Activated naive CD8-positive, alpha-beta T cell treated with anti-CD3 and anti-CD28 coated beads, Interleukin-2, amount 10 ng/mL, durations not matched to agents 7 days and 5 days (primary cell): ENCODE results near the gene ABCC8. TPM values are rescaled to one million over a fixed set of nuclear protein-coding genes. Genes with fewer than 3 reads are reported as not detected.

ENCODE experiments used
- ATAC-seq: fragments of 150-1000 bp; cut with Tn5 transposase; one replicate; pipeline ENCODE4 v1.10.0; 2021; ENCODE audit warnings: low read depth, moderate library complexity
- POLR2A ChIA-PET: fragments of 350-600 bp; sonication (Branson Sonifier 250); formaldehyde crosslinking; loops from one replicate; lab custom pipeline; 2021; ENCODE audit warnings: antibody characterized with exemption; lab: Charles Lee
- DNase-seq: peaks from one replicate; pipeline ENCODE4 v3.0.0; 2021
- H3K27ac Mint-ChIP-seq: one replicate; pipeline ENCODE4 v1.8.0; 2022; ENCODE audit warnings: mild to moderate bottlenecking, mixed read lengths
- H3K27me3 Mint-ChIP-seq: one replicate; pipeline ENCODE4 v1.8.0; 2022; ENCODE audit warnings: mild to moderate bottlenecking, moderate library complexity, mixed read lengths
- H3K36me3 Mint-ChIP-seq: one replicate; pipeline ENCODE4 v1.8.0; 2021; ENCODE audit warnings: mild to moderate bottlenecking, mixed read lengths
- H3K4me1 Mint-ChIP-seq: one replicate; pipeline ENCODE4 v1.8.0; 2021; ENCODE audit warnings: mixed read lengths
- H3K4me3 Mint-ChIP-seq: one replicate; pipeline ENCODE4 v1.8.0; 2022; ENCODE audit warnings: mild to moderate bottlenecking, moderate library complexity, mixed read lengths
- H3K9me3 Mint-ChIP-seq: one replicate; pipeline ENCODE4 v1.8.0; 2021; ENCODE audit warnings: mixed read lengths
- total RNA-seq, 2 experiments: library from RNA; stranded (reverse); gene quantifications; one replicate each; pipeline ENCODE4 v1.2.3, GENCODE V29; 2021

ABCC8 gene
- total RNA-seq, 2 experiments from 2014 or later: not detected

- Mint-ChIP-seq H3K4me3 (no peak overlapping the region), H3K9me3 (no peaks in the 10 kb centered on the region), H3K4me1 (no peaks in the 10 kb centered on the region), H3K36me3 (no peaks in the 10 kb centered on the region), H3K27ac (no peak overlapping the region), H3K27me3 (peaks cover 31% of the 10 kb centered on the region)
- POLR2A ChIA-PET: no interaction called here
- DNase-seq (no peak), ATAC-seq (no peak)
Measured at GRCh38 chr11:17449158-17449557, 27.5 kb downstream of the ABCC8 start.

- Mint-ChIP-seq H3K27me3 (peaks cover 33% of the 10 kb centered on the region), H3K27ac (no peak overlapping the region), H3K4me3 (no peak overlapping the region), H3K9me3 (no peaks in the 10 kb centered on the region), H3K4me1 (no peaks in the 10 kb centered on the region), H3K36me3 (no peaks in the 10 kb centered on the region)
- DNase-seq: no peak
- POLR2A ChIA-PET: no interaction called here
- no peak for ATAC-seq
Measured at GRCh38 chr11:17446482-17446881, 30.2 kb downstream of the ABCC8 start.

- no peak overlapping the region for H3K27ac Mint-ChIP-seq
- H3K27me3 Mint-ChIP-seq: peaks cover 27% of the 10 kb centered on the region
- DNase-seq: no peak
- POLR2A ChIA-PET: no interaction called here
- peaks cover 2% of the 10 kb centered on the region for H3K9me3 Mint-ChIP-seq
- H3K4me1 Mint-ChIP-seq: peaks cover 2% of the 10 kb centered on the region
- no peak overlapping the region for H3K4me3 Mint-ChIP-seq
- no peak for ATAC-seq
- peaks cover 2% of the 10 kb centered on the region for H3K36me3 Mint-ChIP-seq
Measured at GRCh38 chr11:17445240-17445795, 31.3 kb downstream of the ABCC8 start.

- no peak for DNase-seq
- ATAC-seq: no peak
- H3K4me1 Mint-ChIP-seq: peaks cover 8% of the 10 kb centered on the region
- POLR2A ChIA-PET: no interaction called here
- H3K27me3 Mint-ChIP-seq: peaks cover 30% of the 10 kb centered on the region
- no peak overlapping the region for H3K4me3 Mint-ChIP-seq
- H3K27ac Mint-ChIP-seq: no peak overlapping the region
- peaks cover 2% of the 10 kb centered on the region for H3K9me3 Mint-ChIP-seq
- peaks cover 2% of the 10 kb centered on the region for H3K36me3 Mint-ChIP-seq
Measured at GRCh38 chr11:17443926-17444690, 32.5 kb downstream of the ABCC8 start.

- H3K4me1 Mint-ChIP-seq: peaks cover 12% of the 10 kb centered on the region
- peaks cover 2% of the 10 kb centered on the region for H3K36me3 Mint-ChIP-seq
- H3K27ac Mint-ChIP-seq: no peak overlapping the region
- H3K4me3 Mint-ChIP-seq: no peak overlapping the region
- peaks cover 2% of the 10 kb centered on the region for H3K9me3 Mint-ChIP-seq
- POLR2A ChIA-PET: no interaction called here
- ATAC-seq (no peak), DNase-seq (no peak)
- peaks cover 30% of the 10 kb centered on the region for H3K27me3 Mint-ChIP-seq
Measured at GRCh38 chr11:17443423-17443822, 33.2 kb downstream of the ABCC8 start.

- peaks cover 12% of the 10 kb centered on the region for H3K4me1 Mint-ChIP-seq
- peaks cover 2% of the 10 kb centered on the region for H3K36me3 Mint-ChIP-seq
- no peak overlapping the region for H3K27ac Mint-ChIP-seq
- POLR2A ChIA-PET: no interaction called here
- no peak for ATAC-seq
- peaks cover 30% of the 10 kb centered on the region for H3K27me3 Mint-ChIP-seq
- DNase-seq: no peak
- no peak overlapping the region for H3K4me3 Mint-ChIP-seq
- H3K9me3 Mint-ChIP-seq: peaks cover 2% of the 10 kb centered on the region
Measured at GRCh38 chr11:17443000-17443399, 33.6 kb downstream of the ABCC8 start.

GRCh38 chr11:17439316-17439782 is 37.3 kb downstream of the ABCC8 start:
- Mint-ChIP-seq H3K4me3 (no peak overlapping the region), H3K36me3 (peaks cover 2% of the 10 kb centered on the region)
- no peak for DNase-seq

GRCh38 chr11:17437366-17437765 is 39.3 kb downstream of the ABCC8 start:
- ATAC-seq (no peak), DNase-seq (no peak)
- POLR2A ChIA-PET: no interaction called here
- Mint-ChIP-seq H3K9me3 (peaks cover 2% of the 10 kb centered on the region), H3K4me3 (no peak overlapping the region), H3K36me3 (peaks cover 2% of the 10 kb centered on the region), H3K4me1 (peaks cover 17% of the 10 kb centered on the region), H3K27me3 (peaks cover 18% of the 10 kb centered on the region), H3K27ac (peak overlapping the region; percentile 35)

More at GRCh38 chr11:17439316-17439782, 37.3 kb downstream of the ABCC8 start:
- H3K27me3 Mint-ChIP-seq: peaks cover 23% of the 10 kb centered on the region
- peaks cover 2% of the 10 kb centered on the region for H3K9me3 Mint-ChIP-seq
- peak overlapping the region; percentile 43 for H3K27ac Mint-ChIP-seq
- peaks cover 17% of the 10 kb centered on the region for H3K4me1 Mint-ChIP-seq
- POLR2A ChIA-PET: no interaction called here
- no peak for ATAC-seq

GRCh38 chr11:17434108-17434507 is 42.5 kb downstream of the ABCC8 start:
- DNase-seq (no peak), ATAC-seq (no peak)
- POLR2A ChIA-PET: no interaction called here
- no peaks in the 10 kb centered on the region for H3K9me3 Mint-ChIP-seq
- H3K27ac Mint-ChIP-seq: no peak overlapping the region
- H3K4me1 Mint-ChIP-seq: peaks cover 9% of the 10 kb centered on the region
- H3K27me3 Mint-ChIP-seq: peaks cover 11% of the 10 kb centered on the region
- no peak overlapping the region for H3K4me3 Mint-ChIP-seq
- H3K36me3 Mint-ChIP-seq: no peaks in the 10 kb centered on the region

GRCh38 chr11:17432002-17432401 is 44.6 kb downstream of the ABCC8 start:
- DNase-seq (no peak), ATAC-seq (no peak)
- no peak overlapping the region for H3K4me3 Mint-ChIP-seq
- peaks cover 15% of the 10 kb centered on the region for H3K27me3 Mint-ChIP-seq
- H3K27ac Mint-ChIP-seq: no peak overlapping the region
- H3K36me3 Mint-ChIP-seq: no peaks in the 10 kb centered on the region
- POLR2A ChIA-PET: no interaction called here
- H3K9me3 Mint-ChIP-seq: no peaks in the 10 kb centered on the region
- no peaks in the 10 kb centered on the region for H3K4me1 Mint-ChIP-seq

- Mint-ChIP-seq H3K27me3 (peaks cover 15% of the 10 kb centered on the region), H3K27ac (no peak overlapping the region), H3K4me3 (no peak overlapping the region), H3K4me1 (peaks cover 8% of the 10 kb centered on the region), H3K36me3 (no peaks in the 10 kb centered on the region), H3K9me3 (no peaks in the 10 kb centered on the region)
- POLR2A ChIA-PET: no interaction called here
- ATAC-seq (no peak), DNase-seq (no peak)
Measured at GRCh38 chr11:17431139-17431538, 45.5 kb downstream of the ABCC8 start.

- ATAC-seq (no peak), DNase-seq (no peak)
- no peak overlapping the region for H3K4me3 Mint-ChIP-seq
- H3K36me3 Mint-ChIP-seq: no peaks in the 10 kb centered on the region
- peaks cover 13% of the 10 kb centered on the region for H3K4me1 Mint-ChIP-seq
- POLR2A ChIA-PET: no interaction called here
- peaks cover 15% of the 10 kb centered on the region for H3K27me3 Mint-ChIP-seq
- H3K9me3 Mint-ChIP-seq: no peaks in the 10 kb centered on the region
- no peak overlapping the region for H3K27ac Mint-ChIP-seq
Measured at GRCh38 chr11:17430616-17431015, 46.0 kb downstream of the ABCC8 start.

GRCh38 chr11:17428925-17429324 is 47.7 kb downstream of the ABCC8 start:
- peaks cover 11% of the 10 kb centered on the region for H3K27me3 Mint-ChIP-seq
- ATAC-seq (no peak), DNase-seq (no peak)
- POLR2A ChIA-PET: interaction anchor here (1.3 kb wide), 1 partner anchor 10 kb away, joined by 4 read pairs; no protein-coding TSS in a partner anchor
- no peak overlapping the region for H3K27ac Mint-ChIP-seq
- H3K9me3 Mint-ChIP-seq: no peaks in the 10 kb centered on the region
- H3K4me3 Mint-ChIP-seq: no peak overlapping the region
- peaks cover 14% of the 10 kb centered on the region for H3K4me1 Mint-ChIP-seq
- H3K36me3 Mint-ChIP-seq: no peaks in the 10 kb centered on the region

GRCh38 chr11:17428261-17428660 is 48.4 kb downstream of the ABCC8 start:
- ATAC-seq (no peak), DNase-seq (no peak)
- no peaks in the 10 kb centered on the region for H3K9me3 Mint-ChIP-seq
- POLR2A ChIA-PET: interaction anchor here (1.3 kb wide), 1 partner anchor 9 kb away, joined by 4 read pairs; no protein-coding TSS in a partner anchor
- no peak overlapping the region for H3K27ac Mint-ChIP-seq
- peaks cover 15% of the 10 kb centered on the region for H3K27me3 Mint-ChIP-seq
- H3K4me3 Mint-ChIP-seq: no peak overlapping the region
- no peaks in the 10 kb centered on the region for H3K36me3 Mint-ChIP-seq
- peaks cover 14% of the 10 kb centered on the region for H3K4me1 Mint-ChIP-seq
